IPS-15b (cell line): ENCODE results near the gene BCAR1.

Source experiments
- H3K27me3 ChIP-seq: one replicate; pipeline ENCODE4 v1.6.1; 2013; ENCODE audit warnings: low read length; ENCODE audit not compliant: control insufficient read depth, insufficient read depth
- H3K36me3 ChIP-seq: one replicate; pipeline ENCODE4 v1.6.1; 2013; ENCODE audit warnings: low read length; ENCODE audit not compliant: control insufficient read depth, insufficient read depth
- H3K4me1 ChIP-seq: one replicate; pipeline ENCODE4 v1.6.1; 2013; ENCODE audit warnings: mild to moderate bottlenecking, low read length; ENCODE audit not compliant: control insufficient read depth, insufficient read depth
- H3K4me3 ChIP-seq: one replicate; pipeline ENCODE4 v1.5.1; 2013; ENCODE audit warnings: low read depth, low read length
- H3K9ac ChIP-seq: one replicate; pipeline ENCODE4 v1.6.1; 2013; ENCODE audit warnings: low read depth, mild to moderate bottlenecking, low read length
- H3K9me3 ChIP-seq: one replicate; pipeline ENCODE4 v1.6.1; 2013; ENCODE audit warnings: mild to moderate bottlenecking, low read length; ENCODE audit not compliant: control insufficient read depth, insufficient read depth

BCAR1 gene

GRCh38 chr16:75197522-75198134 is 53.8 kb downstream of the BCAR1 start:
- peaks cover 2% of the 10 kb centered on the region for H3K4me1 ChIP-seq
- no peak overlapping the region for H3K4me3 ChIP-seq
- no peaks in the 10 kb centered on the region for H3K9me3 ChIP-seq
- H3K36me3 ChIP-seq: no peaks in the 10 kb centered on the region
- no peak overlapping the region for H3K9ac ChIP-seq
- no peaks in the 10 kb centered on the region for H3K27me3 ChIP-seq

GRCh38 chr16:75196836-75197235 is 54.6 kb downstream of the BCAR1 start:
- Histone ChIP-seq H3K36me3 (no peaks in the 10 kb centered on the region), H3K9ac (no peak overlapping the region), H3K27me3 (no peaks in the 10 kb centered on the region), H3K4me3 (no peak overlapping the region), H3K4me1 (peaks cover 2% of the 10 kb centered on the region), H3K9me3 (no peaks in the 10 kb centered on the region)

- H3K9ac ChIP-seq: no peak overlapping the region
- H3K36me3 ChIP-seq: no peaks in the 10 kb centered on the region
- H3K27me3 ChIP-seq: no peaks in the 10 kb centered on the region
- H3K4me1 ChIP-seq: peaks cover 2% of the 10 kb centered on the region
- H3K4me3 ChIP-seq: no peak overlapping the region
- no peaks in the 10 kb centered on the region for H3K9me3 ChIP-seq
These were observed 55.3 kb downstream of the BCAR1 start for GRCh38 chr16:75195811-75196790.

GRCh38 chr16:75193730-75194444 is 57.5 kb downstream of the BCAR1 start:
- no peaks in the 10 kb centered on the region for H3K36me3 ChIP-seq
- no peaks in the 10 kb centered on the region for H3K27me3 ChIP-seq
- no peak overlapping the region for H3K4me3 ChIP-seq
- no peak overlapping the region for H3K9ac ChIP-seq
- H3K9me3 ChIP-seq: no peaks in the 10 kb centered on the region
- H3K4me1 ChIP-seq: peaks cover 2% of the 10 kb centered on the region

- Histone ChIP-seq H3K9me3 (no peaks in the 10 kb centered on the region), H3K4me3 (no peak overlapping the region), H3K27me3 (no peaks in the 10 kb centered on the region), H3K4me1 (no peaks in the 10 kb centered on the region), H3K9ac (no peak overlapping the region), H3K36me3 (no peaks in the 10 kb centered on the region)
These were observed 58.2 kb downstream of the BCAR1 start for GRCh38 chr16:75193265-75193650.

GRCh38 chr16:75192606-75193264 is 58.7 kb downstream of the BCAR1 start:
- Histone ChIP-seq H3K9me3 (no peaks in the 10 kb centered on the region), H3K4me1 (no peaks in the 10 kb centered on the region), H3K9ac (no peak overlapping the region), H3K4me3 (no peak overlapping the region), H3K36me3 (no peaks in the 10 kb centered on the region), H3K27me3 (no peaks in the 10 kb centered on the region)

GRCh38 chr16:75189638-75190245 is 61.7 kb downstream of the BCAR1 start:
- H3K9ac ChIP-seq: no peak overlapping the region
- H3K9me3 ChIP-seq: no peaks in the 10 kb centered on the region
- no peak overlapping the region for H3K4me3 ChIP-seq
- H3K36me3 ChIP-seq: no peaks in the 10 kb centered on the region
- H3K4me1 ChIP-seq: no peaks in the 10 kb centered on the region
- no peaks in the 10 kb centered on the region for H3K27me3 ChIP-seq

- Histone ChIP-seq H3K9me3 (no peaks in the 10 kb centered on the region), H3K9ac (no peak overlapping the region), H3K27me3 (no peaks in the 10 kb centered on the region), H3K4me1 (no peaks in the 10 kb centered on the region), H3K36me3 (no peaks in the 10 kb centered on the region), H3K4me3 (no peak overlapping the region)
These were observed 62.5 kb downstream of the BCAR1 start for GRCh38 chr16:75188832-75189477.

GRCh38 chr16:75181630-75182029 is 69.8 kb downstream of the BCAR1 start:
- Histone ChIP-seq H3K4me1 (no peaks in the 10 kb centered on the region), H3K9me3 (no peaks in the 10 kb centered on the region), H3K27me3 (no peaks in the 10 kb centered on the region), H3K36me3 (no peaks in the 10 kb centered on the region), H3K4me3 (no peak overlapping the region), H3K9ac (no peak overlapping the region)

- H3K9ac ChIP-seq: no peak overlapping the region
- no peaks in the 10 kb centered on the region for H3K4me1 ChIP-seq
- no peak overlapping the region for H3K4me3 ChIP-seq
- no peaks in the 10 kb centered on the region for H3K9me3 ChIP-seq
- H3K27me3 ChIP-seq: no peaks in the 10 kb centered on the region
- no peaks in the 10 kb centered on the region for H3K36me3 ChIP-seq
These were observed 72.2 kb downstream of the BCAR1 start for GRCh38 chr16:75179208-75179607.
